Measurements from ENCODE around the gene APPL2. TPM values are rescaled to one million over a fixed set of nuclear protein-coding genes. Genes with fewer than 3 reads are reported as not detected.

APPL2 gene
- total RNA-seq, 1 donor from 2014 or later, result 69.8 TPM

DNA sequence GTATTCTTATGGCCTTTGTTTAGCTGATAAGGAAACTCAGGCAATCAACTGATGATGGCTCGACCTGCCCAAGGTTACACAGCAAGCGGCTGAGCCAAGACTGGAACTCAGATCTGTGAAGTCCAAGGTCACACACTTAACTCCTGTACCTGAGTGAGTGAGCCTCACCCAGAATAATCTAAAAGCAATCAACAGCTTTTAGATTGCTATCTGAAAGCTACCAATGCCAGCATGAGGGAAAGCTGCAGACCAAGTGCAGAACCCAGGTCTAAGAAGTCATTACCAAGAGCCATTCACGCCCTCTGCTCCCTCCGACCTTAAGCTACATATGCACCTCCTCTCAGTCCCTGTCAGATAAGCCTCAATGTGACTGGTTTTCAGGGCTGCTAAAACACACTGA lies 12.1 kb downstream of the APPL2 start:
- Mint-ChIP-seq H3K27ac (ENCODE audit: unreplicated experiment) (peak overlapping the region; percentile 44), H3K4me3 (ENCODE audit: unreplicated experiment) (no peak overlapping the region), H3K9me3 (ENCODE audit: unreplicated experiment) (no peaks in the 10 kb centered on the region), H3K4me1 (ENCODE audit: unreplicated experiment) (peaks cover 80% of the 10 kb centered on the region), H3K27me3 (ENCODE audit: unreplicated experiment) (no peaks in the 10 kb centered on the region), H3K36me3 (ENCODE audit: unreplicated experiment) (peaks cover 54% of the 10 kb centered on the region)
- TF ChIP-seq CTCF (IDR thresholded peaks at IDR 0.05), result no peak
- DNase-seq (ENCODE audit: extremely low spot score, unreplicated experiment), result no peak

- Mint-ChIP-seq H3K27me3 (ENCODE audit: unreplicated experiment) (no peaks in the 10 kb centered on the region), H3K36me3 (ENCODE audit: unreplicated experiment) (peaks cover 49% of the 10 kb centered on the region), H3K4me1 (ENCODE audit: unreplicated experiment) (peaks cover 80% of the 10 kb centered on the region), H3K27ac (ENCODE audit: unreplicated experiment) (no peak overlapping the region), H3K4me3 (ENCODE audit: unreplicated experiment) (no peak overlapping the region), H3K9me3 (ENCODE audit: unreplicated experiment) (no peaks in the 10 kb centered on the region)
- DNase-seq (ENCODE audit: extremely low spot score, unreplicated experiment), result no peak
- TF ChIP-seq CTCF (IDR thresholded peaks at IDR 0.05), result no peak
Measured at GRCh38 chr12:105223352-105223845, 12.6 kb downstream of the APPL2 start.

DNA sequence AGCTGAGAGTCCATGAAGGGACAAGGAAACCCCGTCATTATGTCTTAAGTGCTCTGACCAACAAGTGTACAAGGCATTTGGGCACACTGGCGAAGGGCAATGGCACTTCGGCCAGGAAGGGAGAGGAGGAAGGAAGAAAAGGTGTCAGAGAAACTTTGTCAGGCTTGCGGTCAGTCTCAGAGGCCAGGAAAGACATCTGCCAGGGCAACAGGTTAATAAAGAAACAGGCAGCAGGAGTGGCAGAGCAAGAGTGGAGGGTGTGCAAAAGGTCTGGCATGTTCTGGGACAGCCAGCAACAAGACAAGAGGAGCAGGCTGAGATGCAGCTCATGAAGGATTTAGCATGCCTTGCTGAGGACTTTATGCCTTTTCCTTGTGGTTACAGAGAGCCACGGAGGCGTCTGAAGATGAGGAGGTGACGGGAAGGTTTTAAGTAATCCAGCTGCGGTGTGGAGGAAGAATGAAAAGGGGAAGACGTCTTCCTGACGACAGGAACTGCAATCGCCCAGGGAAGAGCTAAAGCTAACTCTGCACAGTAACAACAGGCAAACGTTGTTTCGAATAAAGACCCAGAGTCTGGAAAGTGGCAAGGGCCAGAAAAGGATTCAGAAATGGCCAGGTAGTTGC lies 13.1 kb downstream of the APPL2 start:
- no peaks in the 10 kb centered on the region for H3K27me3 Mint-ChIP-seq (ENCODE audit: unreplicated experiment)
- peaks cover 79% of the 10 kb centered on the region for H3K4me1 Mint-ChIP-seq (ENCODE audit: unreplicated experiment)
- no peak for TF ChIP-seq CTCF (IDR thresholded peaks at IDR 0.05)
- no peak overlapping the region for H3K4me3 Mint-ChIP-seq (ENCODE audit: unreplicated experiment)
- peak overlapping the region; percentile 18 for H3K27ac Mint-ChIP-seq (ENCODE audit: unreplicated experiment)
- peaks cover 48% of the 10 kb centered on the region for H3K36me3 Mint-ChIP-seq (ENCODE audit: unreplicated experiment)
- no peak for DNase-seq (ENCODE audit: extremely low spot score, unreplicated experiment)
- no peaks in the 10 kb centered on the region for H3K9me3 Mint-ChIP-seq (ENCODE audit: unreplicated experiment)

DNA sequence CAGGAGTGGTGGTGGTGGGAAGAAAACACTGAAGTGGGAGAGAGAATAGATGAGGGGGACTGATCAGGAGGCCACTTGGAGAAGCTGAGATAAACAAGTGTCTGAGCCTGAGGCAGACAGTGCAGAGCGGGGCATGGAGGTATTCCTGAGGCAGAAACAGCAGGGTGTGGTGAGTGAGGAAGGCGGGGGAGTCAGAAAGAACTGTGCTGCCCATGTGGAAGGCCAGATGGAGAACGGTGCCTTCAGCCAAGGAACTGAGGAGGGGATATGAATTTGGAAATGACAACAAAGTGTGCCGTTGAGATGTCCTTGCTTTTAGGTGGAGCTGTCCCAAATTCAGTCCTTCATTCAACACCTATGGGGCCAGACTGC lies 13.7 kb downstream of the APPL2 start:
- H3K9me3 Mint-ChIP-seq (ENCODE audit: unreplicated experiment), result no peaks in the 10 kb centered on the region
- TF ChIP-seq CTCF (IDR thresholded peaks at IDR 0.05), result no peak
- peak overlapping the region; percentile 82 for H3K27ac Mint-ChIP-seq (ENCODE audit: unreplicated experiment)
- no peak overlapping the region for H3K4me3 Mint-ChIP-seq (ENCODE audit: unreplicated experiment)
- peaks cover 46% of the 10 kb centered on the region for H3K36me3 Mint-ChIP-seq (ENCODE audit: unreplicated experiment)
- H3K27me3 Mint-ChIP-seq (ENCODE audit: unreplicated experiment), result no peaks in the 10 kb centered on the region
- DNase-seq (ENCODE audit: extremely low spot score, unreplicated experiment), result no peak
- peaks cover 74% of the 10 kb centered on the region for H3K4me1 Mint-ChIP-seq (ENCODE audit: unreplicated experiment)

DNA sequence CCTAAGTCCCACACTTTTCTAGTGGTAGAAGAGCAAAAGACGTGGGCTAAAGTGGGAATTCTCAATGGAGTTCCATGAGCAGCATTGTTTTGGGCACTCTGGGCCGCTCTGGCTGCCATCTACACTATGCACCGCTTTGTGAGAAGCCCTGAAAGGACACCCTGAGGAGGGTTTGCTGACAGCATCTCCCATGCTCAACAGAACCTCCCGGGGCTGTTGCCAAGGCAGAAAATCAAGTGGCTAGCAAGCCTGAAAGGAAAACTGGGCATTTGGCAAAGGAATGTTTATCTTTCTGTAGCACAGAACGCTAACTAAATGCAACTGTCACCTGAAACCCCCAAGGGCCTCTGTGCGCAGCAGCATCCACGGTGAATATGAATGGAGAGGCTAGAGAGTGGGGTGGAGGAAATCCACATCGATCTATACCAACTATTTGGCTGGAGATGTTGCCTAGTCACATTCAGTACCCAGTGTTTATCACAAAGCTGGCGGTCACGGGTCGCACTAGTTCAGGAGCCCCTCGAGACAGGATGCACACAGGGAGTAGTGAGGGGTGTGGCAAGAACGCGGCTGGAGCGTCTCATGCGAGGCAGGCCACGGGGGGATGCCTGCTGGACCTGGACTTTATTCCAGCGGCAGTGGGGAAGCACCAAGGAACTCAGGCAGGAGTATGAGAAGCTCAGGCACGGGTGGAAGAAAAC lies 14.2 kb downstream of the APPL2 start:
- Mint-ChIP-seq H3K4me3 (ENCODE audit: unreplicated experiment) (no peak overlapping the region), H3K4me1 (ENCODE audit: unreplicated experiment) (peaks cover 69% of the 10 kb centered on the region), H3K27me3 (ENCODE audit: unreplicated experiment) (no peaks in the 10 kb centered on the region), H3K9me3 (ENCODE audit: unreplicated experiment) (no peaks in the 10 kb centered on the region), H3K27ac (ENCODE audit: unreplicated experiment) (peak overlapping the region; percentile 82), H3K36me3 (ENCODE audit: unreplicated experiment) (peaks cover 50% of the 10 kb centered on the region)
- no peak for TF ChIP-seq CTCF (IDR thresholded peaks at IDR 0.05)
- no peak for DNase-seq (ENCODE audit: extremely low spot score, unreplicated experiment)
